ENCODE measurements around the gene UCHL5.

UCHL5 gene

DNA sequence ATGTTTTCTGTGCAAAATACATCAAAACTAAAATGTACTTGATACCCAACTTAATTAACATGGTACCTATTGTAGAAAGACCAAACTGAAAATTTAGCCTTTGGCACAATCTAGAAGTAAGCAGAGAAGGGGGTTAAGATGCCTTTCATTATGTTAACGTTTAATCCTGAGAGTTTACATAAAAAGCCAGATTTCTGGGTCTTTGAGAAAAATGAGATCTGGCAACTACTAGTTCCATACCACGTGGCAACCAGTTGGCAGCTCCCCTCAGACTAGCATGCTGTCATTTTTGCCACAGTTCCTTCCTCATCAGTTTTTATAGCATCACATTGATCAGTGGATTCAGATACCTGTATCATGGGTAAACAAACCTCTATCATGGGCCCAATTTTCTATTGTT is 1.8 kb upstream of the UCHL5 start:
- TF ChIP-seq RAD21 (IDR thresholded peaks at IDR 0.05; ENCODE audit: low read depth) (no peak), EGR1 (IDR thresholded peaks at IDR 0.05) (no peak), EP300 (IDR thresholded peaks at IDR 0.05; ENCODE audit: borderline replicate concordance) (no peak), TCF12 (IDR thresholded peaks at IDR 0.05; ENCODE audit: low read depth) (no peak), TAF1 (IDR thresholded peaks at IDR 0.05; ENCODE audit: low read depth) (no peak), CREB1 (IDR thresholded peaks at IDR 0.05; ENCODE audit: low read depth) (no peak), TEAD4 (IDR thresholded peaks at IDR 0.05) (no peak), NFIC (IDR thresholded peaks at IDR 0.05) (no peak)

DNA sequence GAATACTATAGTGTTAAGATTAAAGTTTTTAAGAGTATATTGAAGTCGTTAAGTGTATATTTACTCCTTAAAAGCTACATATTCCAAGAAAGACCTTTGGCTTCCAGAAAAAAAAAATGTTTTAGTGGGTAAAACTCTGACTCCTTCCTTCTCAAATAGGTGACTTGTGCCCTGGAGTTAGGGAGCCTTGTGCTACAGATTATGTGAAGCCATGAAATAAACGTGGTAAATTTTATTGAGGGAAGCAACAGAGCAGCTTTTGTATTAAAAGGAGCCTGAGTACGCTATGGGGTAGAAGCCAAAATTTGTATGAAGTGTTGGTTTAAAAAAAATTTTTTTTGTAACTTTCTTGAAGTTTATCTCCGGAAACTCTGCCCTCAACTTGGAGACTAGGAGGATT is 1.2 kb upstream of the UCHL5 start:
- TF ChIP-seq YY1 (IDR thresholded peaks at IDR 0.05; ENCODE audit: low read depth) = no peak
- TF ChIP-seq, protein P1, sequence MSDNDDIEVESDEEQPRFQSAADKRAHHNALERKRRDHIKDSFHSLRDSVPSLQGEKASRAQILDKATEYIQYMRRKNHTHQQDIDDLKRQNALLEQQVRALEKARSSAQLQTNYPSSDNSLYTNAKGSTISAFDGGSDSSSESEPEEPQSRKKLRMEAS (IDR thresholded peaks at IDR 0.05) = no peak
- TF ChIP-seq TAF1 (IDR thresholded peaks at IDR 0.05; ENCODE audit: low read depth) = no peak
- TF ChIP-seq EGR1 (IDR thresholded peaks at IDR 0.05) = no peak
- no peak for TF ChIP-seq FOXM1 (IDR thresholded peaks at IDR 0.05; ENCODE audit: borderline replicate concordance, low read depth)
- TF ChIP-seq CEBPB (IDR thresholded peaks at IDR 0.05) = no peak
- no peak for TF ChIP-seq TEAD4 (IDR thresholded peaks at IDR 0.05)
- TF ChIP-seq NFIC (IDR thresholded peaks at IDR 0.05) = no peak
- no peak for TF ChIP-seq CREB1 (IDR thresholded peaks at IDR 0.05; ENCODE audit: low read depth)
- no peak for TF ChIP-seq ZBTB7A (IDR thresholded peaks at IDR 0.05; ENCODE audit: low read depth)
- no peak for TF ChIP-seq TCF12 (IDR thresholded peaks at IDR 0.05; ENCODE audit: low read depth)

DNA sequence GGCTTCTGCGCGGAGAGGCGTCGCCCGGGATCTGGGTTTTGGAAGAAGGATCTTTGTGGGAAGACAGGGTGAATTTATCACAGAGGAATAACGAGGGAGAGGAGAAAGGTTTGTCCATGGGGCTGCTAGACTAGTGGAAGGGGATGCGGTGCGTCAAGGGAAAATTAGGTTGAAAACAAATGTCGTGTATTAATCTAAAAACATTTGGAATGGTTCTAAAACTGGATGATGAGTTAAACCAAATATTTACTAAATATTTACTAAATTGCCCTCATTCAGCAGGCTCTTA is 899 bp upstream of the UCHL5 start:
- TF ChIP-seq ZBTB7A (IDR thresholded peaks at IDR 0.05; ENCODE audit: low read depth) = no peak

DNA sequence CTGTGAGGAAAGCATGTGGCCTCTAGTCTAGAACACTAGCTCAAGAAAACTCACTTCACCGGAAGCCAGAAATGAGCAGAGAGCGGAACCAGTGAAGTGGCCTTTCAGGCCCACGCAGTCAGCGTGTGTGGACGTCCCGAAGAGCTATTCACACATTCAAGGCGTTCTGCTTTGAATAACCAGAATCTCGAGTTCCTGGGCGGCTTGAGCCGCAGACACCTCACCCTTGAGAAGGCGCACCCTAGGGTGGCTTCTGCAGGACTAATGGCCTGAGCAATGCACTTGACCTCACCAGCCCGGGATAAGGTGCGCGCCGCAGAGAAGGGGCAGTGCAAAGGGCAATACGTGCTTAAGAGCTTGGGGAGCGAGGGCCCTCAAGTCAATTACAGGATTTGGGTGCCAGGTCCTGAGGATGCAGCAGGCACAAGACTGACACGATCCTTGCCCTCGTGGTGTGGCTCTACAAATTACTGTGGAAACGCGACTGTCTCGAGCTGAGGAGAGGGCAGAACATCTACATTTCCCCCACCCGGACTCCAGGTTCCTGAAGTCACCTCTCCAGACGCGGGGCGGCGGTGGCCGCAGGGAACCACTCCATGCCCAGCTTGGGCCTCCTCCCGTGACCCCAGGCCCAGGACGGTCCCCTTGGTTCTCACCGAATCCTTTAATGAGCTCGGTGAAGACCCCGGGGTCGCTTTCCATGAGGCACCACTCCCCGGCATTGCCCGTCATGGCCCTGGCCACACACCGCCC is 455 bp downstream of the UCHL5 start:
- TF ChIP-seq CREB1 (IDR thresholded peaks at IDR 0.05; ENCODE audit: low read depth) (no peak), CEBPB (IDR thresholded peaks at IDR 0.05) (no peak), RAD21 (IDR thresholded peaks at IDR 0.05; ENCODE audit: low read depth) (no peak), TAF1 (IDR thresholded peaks at IDR 0.05; ENCODE audit: low read depth) (no peak), ZBTB7A (IDR thresholded peaks at IDR 0.05; ENCODE audit: low read depth) (no peak), TEAD4 (IDR thresholded peaks at IDR 0.05) (no peak), EP300 (IDR thresholded peaks at IDR 0.05; ENCODE audit: borderline replicate concordance) (no peak), TCF12 (IDR thresholded peaks at IDR 0.05; ENCODE audit: low read depth) (no peak), NFIC (IDR thresholded peaks at IDR 0.05) (no peak)
- TF ChIP-seq, protein P2, sequence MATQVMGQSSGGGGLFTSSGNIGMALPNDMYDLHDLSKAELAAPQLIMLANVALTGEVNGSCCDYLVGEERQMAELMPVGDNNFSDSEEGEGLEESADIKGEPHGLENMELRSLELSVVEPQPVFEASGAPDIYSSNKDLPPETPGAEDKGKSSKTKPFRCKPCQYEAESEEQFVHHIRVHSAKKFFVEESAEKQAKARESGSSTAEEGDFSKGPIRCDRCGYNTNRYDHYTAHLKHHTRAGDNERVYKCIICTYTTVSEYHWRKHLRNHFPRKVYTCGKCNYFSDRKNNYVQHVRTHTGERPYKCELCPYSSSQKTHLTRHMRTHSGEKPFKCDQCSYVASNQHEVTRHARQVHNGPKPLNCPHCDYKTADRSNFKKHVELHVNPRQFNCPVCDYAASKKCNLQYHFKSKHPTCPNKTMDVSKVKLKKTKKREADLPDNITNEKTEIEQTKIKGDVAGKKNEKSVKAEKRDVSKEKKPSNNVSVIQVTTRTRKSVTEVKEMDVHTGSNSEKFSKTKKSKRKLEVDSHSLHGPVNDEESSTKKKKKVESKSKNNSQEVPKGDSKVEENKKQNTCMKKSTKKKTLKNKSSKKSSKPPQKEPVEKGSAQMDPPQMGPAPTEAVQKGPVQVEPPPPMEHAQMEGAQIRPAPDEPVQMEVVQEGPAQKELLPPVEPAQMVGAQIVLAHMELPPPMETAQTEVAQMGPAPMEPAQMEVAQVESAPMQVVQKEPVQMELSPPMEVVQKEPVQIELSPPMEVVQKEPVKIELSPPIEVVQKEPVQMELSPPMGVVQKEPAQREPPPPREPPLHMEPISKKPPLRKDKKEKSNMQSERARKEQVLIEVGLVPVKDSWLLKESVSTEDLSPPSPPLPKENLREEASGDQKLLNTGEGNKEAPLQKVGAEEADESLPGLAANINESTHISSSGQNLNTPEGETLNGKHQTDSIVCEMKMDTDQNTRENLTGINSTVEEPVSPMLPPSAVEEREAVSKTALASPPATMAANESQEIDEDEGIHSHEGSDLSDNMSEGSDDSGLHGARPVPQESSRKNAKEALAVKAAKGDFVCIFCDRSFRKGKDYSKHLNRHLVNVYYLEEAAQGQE (IDR thresholded peaks at IDR 0.05; ENCODE audit: low read depth) = no peak
- TF ChIP-seq, protein P1 (IDR thresholded peaks at IDR 0.05) = no peak

DNA sequence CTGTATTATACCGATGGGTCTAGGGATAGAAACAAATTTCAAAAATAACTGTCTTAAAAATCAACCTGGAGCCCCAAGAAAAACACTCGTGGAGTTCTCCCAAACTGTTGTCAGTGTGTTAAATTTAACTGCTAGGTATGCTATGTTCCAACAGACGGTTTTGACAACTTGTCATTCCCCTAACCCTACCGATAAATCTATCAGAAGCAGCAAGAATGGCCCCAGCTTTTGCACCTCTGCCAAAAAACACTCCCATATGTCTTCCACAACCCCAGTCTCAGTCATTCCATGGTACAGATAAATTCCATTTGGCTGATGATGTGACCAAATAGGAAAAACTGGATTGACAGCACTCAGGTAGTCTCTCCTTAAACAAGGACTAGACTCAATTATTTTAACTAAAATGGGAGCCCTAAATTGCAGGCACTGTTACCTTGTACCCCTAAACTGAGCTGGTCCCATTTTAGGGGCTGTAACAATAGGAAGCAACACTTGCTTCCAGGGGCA is 4.9 kb downstream of the UCHL5 start:
- TF ChIP-seq EGR1 (IDR thresholded peaks at IDR 0.05) (no peak), CEBPB (IDR thresholded peaks at IDR 0.05) (no peak), FOXM1 (IDR thresholded peaks at IDR 0.05; ENCODE audit: borderline replicate concordance, low read depth) (no peak), YY1 (IDR thresholded peaks at IDR 0.05; ENCODE audit: low read depth) (no peak), TAF1 (IDR thresholded peaks at IDR 0.05; ENCODE audit: low read depth) (no peak), TEAD4 (IDR thresholded peaks at IDR 0.05) (no peak), ZBTB7A (IDR thresholded peaks at IDR 0.05; ENCODE audit: low read depth) (no peak), RAD21 (IDR thresholded peaks at IDR 0.05; ENCODE audit: low read depth) (no peak), NFIC (IDR thresholded peaks at IDR 0.05) (no peak), CREB1 (IDR thresholded peaks at IDR 0.05; ENCODE audit: low read depth) (no peak), TCF12 (IDR thresholded peaks at IDR 0.05; ENCODE audit: low read depth) (no peak), EP300 (IDR thresholded peaks at IDR 0.05; ENCODE audit: borderline replicate concordance) (no peak)
- TF ChIP-seq, protein P2 (IDR thresholded peaks at IDR 0.05; ENCODE audit: low read depth) = no peak
- TF ChIP-seq, protein P3, sequence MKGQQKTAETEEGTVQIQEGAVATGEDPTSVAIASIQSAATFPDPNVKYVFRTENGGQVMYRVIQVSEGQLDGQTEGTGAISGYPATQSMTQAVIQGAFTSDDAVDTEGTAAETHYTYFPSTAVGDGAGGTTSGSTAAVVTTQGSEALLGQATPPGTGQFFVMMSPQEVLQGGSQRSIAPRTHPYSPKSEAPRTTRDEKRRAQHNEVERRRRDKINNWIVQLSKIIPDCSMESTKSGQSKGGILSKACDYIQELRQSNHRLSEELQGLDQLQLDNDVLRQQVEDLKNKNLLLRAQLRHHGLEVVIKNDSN (IDR thresholded peaks at IDR 0.05) = no peak
- TF ChIP-seq, protein P1 (IDR thresholded peaks at IDR 0.05) = no peak
